DND-41 (cell line): ENCODE data around the gene FUT7.

Source experiments
- ATAC-seq: fragments of 200-7000 bp; cut with Tn5 transposase; 3 replicates; pipeline ENCODE4 v1.9.1; 2021; ENCODE audit warnings: low read depth; ENCODE audit not compliant: insufficient read depth
- DNase-seq: peaks from one replicate; pipeline ENCODE4 v3.0.0-alpha.2; 2020
- H2AFZ ChIP-seq: 2 replicates; pipeline ENCODE4 v1.6.0; 2012; ENCODE audit warnings: low read depth, low read length
- H3K27ac ChIP-seq: 2 replicates; pipeline ENCODE4 v1.5.1; 2012; ENCODE audit warnings: low read length, inconsistent platforms
- H3K27me3 ChIP-seq: fragments of 200-600 bp; sonication (generic); 2 replicates; pipeline ENCODE4 v1.6.0; 2012; ENCODE audit warnings: low read length, mild to moderate bottlenecking, inconsistent platforms; ENCODE audit not compliant: insufficient read depth, poor library complexity
- H3K36me3 ChIP-seq: 2 replicates; pipeline ENCODE4 v1.5.1; 2012; ENCODE audit warnings: low read length, inconsistent platforms; ENCODE audit not compliant: insufficient read depth
- H3K4me1 ChIP-seq: 2 replicates; pipeline ENCODE4 v1.5.1; 2012; ENCODE audit warnings: mild to moderate bottlenecking, low read length; ENCODE audit not compliant: insufficient read depth
- H3K4me2 ChIP-seq: 2 replicates; pipeline ENCODE4 v1.6.0; 2012; ENCODE audit warnings: mild to moderate bottlenecking, moderate library complexity, low read length, inconsistent platforms; ENCODE audit not compliant: insufficient read depth
- H3K4me3 ChIP-seq, 2 experiments: fragments of 200-600 bp in 1 of 2; shearing (Covaris generic) in 1 of 2; 2 replicates each; pipeline ENCODE4 v1.5.1; 2012 to 2016; ENCODE audit warnings: inconsistent platforms in 2 of 2, low read length in 2 of 2, mild to moderate bottlenecking in 2 of 2, low read depth in 1 of 2, moderate library complexity in 1 of 2
- H3K79me2 ChIP-seq: 2 replicates; pipeline ENCODE4 v1.6.0; 2012; ENCODE audit warnings: low read length, inconsistent platforms; ENCODE audit not compliant: insufficient read depth
- H3K9ac ChIP-seq: 2 replicates; pipeline ENCODE4 v1.6.0; 2012; ENCODE audit warnings: low read depth, mild to moderate bottlenecking, inconsistent platforms, low read length, moderate library complexity
- H3K9me3 ChIP-seq: 2 replicates; pipeline ENCODE4 v1.5.1; 2012; ENCODE audit warnings: low read length, moderate library complexity, mild to moderate bottlenecking, inconsistent platforms; ENCODE audit not compliant: insufficient read depth, severe bottlenecking
- H4K20me1 ChIP-seq: 2 replicates; pipeline ENCODE4 v1.6.0; 2012; ENCODE audit warnings: low read length; ENCODE audit not compliant: insufficient read depth
- CTCF ChIP-seq: IDR thresholded peaks from 2 replicates; pipeline ENCODE4 v1.5.1; 2012; ENCODE audit warnings: borderline replicate concordance, low read length, moderate library complexity, mild to moderate bottlenecking; ENCODE audit not compliant: poor library complexity, severe bottlenecking; ENCODE audit errors: extremely low read depth
- EZH2 ChIP-seq: IDR thresholded peaks from 3 replicates; pipeline ENCODE4 v1.6.1; 2012; ENCODE audit warnings: borderline replicate concordance, low read depth, mild to moderate bottlenecking, moderate library complexity, low read length, inconsistent platforms; ENCODE audit not compliant: severe bottlenecking

The FUT7 gene

GRCh38 chr9:137044502-137045177 lies 12.8 kb upstream of the FUT7 start:
- DNase-seq (no peak), ATAC-seq (no peak)
- no peaks in the 10 kb centered on the region for H3K4me1 ChIP-seq
- H3K4me2 ChIP-seq, result no peak overlapping the region
- no peak overlapping the region for H2AFZ ChIP-seq
- H3K79me2 ChIP-seq, result no peaks in the 10 kb centered on the region
- peaks cover 32% of the 10 kb centered on the region for H3K27me3 ChIP-seq
- no peak overlapping the region for H3K4me3 ChIP-seq
- no peak overlapping the region for H3K27ac ChIP-seq
- no peak for TF ChIP-seq CTCF
- TF ChIP-seq EZH2, result no peak
- H3K9ac ChIP-seq, result no peak overlapping the region
- no peaks in the 10 kb centered on the region for H3K36me3 ChIP-seq
- H3K9me3 ChIP-seq, result no peaks in the 10 kb centered on the region
- peaks cover 25% of the 10 kb centered on the region for H4K20me1 ChIP-seq

GRCh38 chr9:137044037-137044436 lies 12.1 kb upstream of the FUT7 start:
- no peak overlapping the region for H2AFZ ChIP-seq
- no peak overlapping the region for H3K4me3 ChIP-seq
- H3K36me3 ChIP-seq, result no peaks in the 10 kb centered on the region
- H3K9ac ChIP-seq, result no peak overlapping the region
- no peaks in the 10 kb centered on the region for H3K9me3 ChIP-seq
- H3K79me2 ChIP-seq, result no peaks in the 10 kb centered on the region
- H3K4me1 ChIP-seq, result no peaks in the 10 kb centered on the region
- H4K20me1 ChIP-seq, result peaks cover 23% of the 10 kb centered on the region
- no peak overlapping the region for H3K27ac ChIP-seq
- DNase-seq, result no peak
- no peak for ATAC-seq
- TF ChIP-seq CTCF, result no peak
- no peak for TF ChIP-seq EZH2
- no peak overlapping the region for H3K4me2 ChIP-seq
- H3K27me3 ChIP-seq, result peaks cover 28% of the 10 kb centered on the region

GRCh38 chr9:137042751-137043727 lies 11.2 kb upstream of the FUT7 start:
- no peak overlapping the region for H3K4me2 ChIP-seq
- H4K20me1 ChIP-seq, result peaks cover 26% of the 10 kb centered on the region
- H3K9ac ChIP-seq, result no peak overlapping the region
- H3K4me3 ChIP-seq, result no peak overlapping the region
- H2AFZ ChIP-seq, result no peak overlapping the region
- no peak overlapping the region for H3K27ac ChIP-seq
- H3K27me3 ChIP-seq, result peaks cover 28% of the 10 kb centered on the region
- H3K9me3 ChIP-seq, result no peaks in the 10 kb centered on the region
- no peaks in the 10 kb centered on the region for H3K79me2 ChIP-seq
- no peak for ATAC-seq
- no peaks in the 10 kb centered on the region for H3K36me3 ChIP-seq
- TF ChIP-seq CTCF, result no peak
- TF ChIP-seq EZH2, result no peak
- DNase-seq, result no peak
- no peaks in the 10 kb centered on the region for H3K4me1 ChIP-seq
